GM13977 (cell line): ENCODE measurements around the gene DET1.

Source experiments
- DNase-seq: peaks from one replicate; pipeline ENCODE4 v3.0.0; 2012; ENCODE audit warnings: low spot score
- CTCF ChIP-seq: IDR thresholded peaks from 2 replicates; pipeline ENCODE4 v1.5.1; 2012; ENCODE audit warnings: mild to moderate bottlenecking, control low read depth; ENCODE audit not compliant: insufficient read depth; ENCODE audit errors: extremely low read depth, missing control alignments
- in situ Hi-C: fragments of 300-500 bp; cut with MboI; formaldehyde crosslinking; loops from one replicate; pipeline ENCODE4 v1.12.0; 2022; ENCODE audit warnings: low sequenced_read_pairs, low pct_unique_long_range_greater_than_20kb, mixed read lengths, inconsistent platforms; ENCODE audit not compliant: unreplicated experiment

Gene DET1

GRCh38 chr15:88487796-88488523 is 58.5 kb downstream of the DET1 start:
- DNase-seq, result no peak
- in situ Hi-C loops, result loop anchor here (25.0 kb wide), 1 partner anchor 349 kb away; no protein-coding TSS in a partner anchor
- TF ChIP-seq CTCF, result no peak

GRCh38 chr15:88487178-88487795 is 59.2 kb downstream of the DET1 start:
- in situ Hi-C loops, result loop anchor here (25.0 kb wide), 1 partner anchor 350 kb away; no protein-coding TSS in a partner anchor
- no peak for DNase-seq
- no peak for TF ChIP-seq CTCF

- no peak for DNase-seq
- TF ChIP-seq CTCF, result no peak
- in situ Hi-C loops, result loop anchor here (25.0 kb wide), 1 partner anchor 352 kb away; no protein-coding TSS in a partner anchor
These were observed 61.7 kb downstream of the DET1 start for GRCh38 chr15:88484682-88485331.

- in situ Hi-C loops, result loop anchor here (25.0 kb wide), 1 partner anchor 355 kb away; no protein-coding TSS in a partner anchor
- no peak for TF ChIP-seq CTCF
- DNase-seq, result no peak
These were observed 64.2 kb downstream of the DET1 start for GRCh38 chr15:88482263-88482662.

- TF ChIP-seq CTCF, result no peak
- DNase-seq, result no peak
- in situ Hi-C loops, result loop anchor here (25.0 kb wide), 1 partner anchor 356 kb away; no protein-coding TSS in a partner anchor
These were observed 65.5 kb downstream of the DET1 start for GRCh38 chr15:88480981-88481380.

GRCh38 chr15:88479169-88479568 is 67.3 kb downstream of the DET1 start:
- in situ Hi-C loops, result loop anchor here (25.0 kb wide), 1 partner anchor 358 kb away; no protein-coding TSS in a partner anchor
- no peak for DNase-seq
- no peak for TF ChIP-seq CTCF
